Activated gamma-delta T cell (primary cell): ENCODE data around the gene PIP5K1B.

Experiments used
- DNase-seq: peaks from one replicate; lab custom pipeline; 2025; lab: John Stamatoyannopoulos, UW

The PIP5K1B gene

DNA sequence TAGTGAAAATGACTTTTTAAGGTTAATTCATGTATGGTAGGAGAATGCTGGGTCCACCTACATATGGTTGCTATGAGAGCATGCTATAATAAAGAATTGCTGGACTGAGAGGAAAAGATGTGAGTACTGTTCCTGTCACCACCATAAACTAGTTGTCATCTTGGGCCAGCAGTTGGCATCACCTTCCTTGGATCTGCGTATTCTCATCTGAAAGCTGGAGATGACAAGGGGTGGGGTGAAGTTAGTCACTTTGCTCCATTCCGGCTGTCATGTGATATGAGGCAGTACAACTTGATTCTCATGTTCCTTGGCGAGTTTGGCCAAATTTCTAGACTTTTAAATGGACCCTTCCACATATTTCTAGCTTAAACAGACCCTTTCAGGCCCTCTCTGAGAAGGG lies 33.3 kb downstream of the PIP5K1B start:
- no peak for DNase-seq

GRCh38 chr9:68739621-68740174 lies 34.7 kb downstream of the PIP5K1B start:
- DNase-seq: no peak

DNA sequence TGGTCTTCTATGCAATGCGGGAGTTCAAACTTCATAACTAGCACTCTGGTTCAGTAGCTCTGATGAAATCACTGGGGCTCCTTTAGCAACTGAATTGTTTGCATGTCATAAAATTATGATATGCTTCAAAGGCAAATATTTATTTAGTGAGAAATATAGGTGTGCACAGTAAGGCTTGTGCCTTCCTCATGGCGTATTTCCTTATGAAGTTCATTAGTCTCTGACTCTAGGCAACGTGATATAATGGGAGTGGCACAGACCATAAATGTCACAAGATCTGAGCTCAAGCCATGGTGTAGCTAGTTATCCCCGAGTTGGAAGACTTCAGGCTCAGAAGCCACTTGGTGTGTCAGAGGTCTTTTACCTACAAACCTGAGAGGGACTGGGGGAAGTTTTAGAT lies 35.5 kb downstream of the PIP5K1B start:
- no peak for DNase-seq

GRCh38 chr9:68741234-68741633 lies 36.2 kb downstream of the PIP5K1B start:
- DNase-seq: no peak

DNA sequence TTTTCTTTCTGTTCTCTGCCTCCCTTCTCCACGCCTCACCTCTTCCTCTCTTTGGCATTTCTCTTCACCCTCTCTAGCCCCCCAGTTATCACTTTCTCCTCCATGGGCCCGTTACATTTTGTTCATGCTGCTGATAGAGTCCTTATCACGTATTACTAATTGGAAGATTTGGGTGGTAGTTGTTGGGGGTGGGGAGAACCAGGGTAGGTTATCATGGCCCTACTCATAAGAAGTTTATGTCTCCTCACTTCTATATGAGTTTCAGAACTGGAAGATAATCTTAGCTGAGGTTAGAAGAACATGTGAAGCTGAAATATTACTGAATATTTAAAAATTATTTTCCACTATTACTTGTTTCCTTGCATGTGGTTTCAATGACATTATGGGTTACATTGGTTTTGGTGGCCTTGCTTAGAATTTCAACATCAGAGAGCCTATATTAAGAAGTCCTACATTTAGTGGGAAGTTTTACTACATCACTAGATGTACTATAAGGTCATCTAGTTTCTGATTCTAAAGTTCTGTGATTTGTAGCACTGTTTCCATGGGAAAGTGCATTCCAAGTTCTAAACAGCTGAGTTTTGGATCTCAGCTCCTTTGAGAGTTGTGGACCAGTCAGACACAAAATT lies 36.8 kb downstream of the PIP5K1B start:
- DNase-seq: no peak

- no peak for DNase-seq
Observed at GRCh38 chr9:68742333-68742730, 37.3 kb downstream of the PIP5K1B start.

DNA sequence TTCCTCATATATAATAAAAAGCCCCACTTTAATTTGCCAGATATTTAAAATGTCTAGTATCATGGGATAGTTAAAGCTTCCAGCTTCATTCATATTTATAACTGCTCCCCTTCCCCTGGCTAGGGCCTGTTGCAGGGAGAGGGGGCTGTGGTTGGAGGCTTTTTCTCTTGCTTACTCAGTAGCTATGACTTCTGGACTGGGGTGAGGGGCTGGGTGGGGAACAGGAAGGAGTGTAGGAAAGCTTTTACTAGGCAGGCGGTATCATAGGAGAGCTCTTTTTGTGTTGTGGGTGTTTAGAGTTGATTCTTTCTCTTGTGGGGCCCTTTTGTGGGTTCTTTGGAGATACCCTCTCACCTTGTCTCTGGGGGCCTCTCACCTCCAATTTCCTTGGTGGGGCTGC lies 39.4 kb downstream of the PIP5K1B start:
- no peak for DNase-seq

GRCh38 chr9:68746525-68746924 lies 41.5 kb downstream of the PIP5K1B start:
- no peak for DNase-seq

GRCh38 chr9:68747043-68747533 lies 42.0 kb downstream of the PIP5K1B start:
- no peak for DNase-seq

DNA sequence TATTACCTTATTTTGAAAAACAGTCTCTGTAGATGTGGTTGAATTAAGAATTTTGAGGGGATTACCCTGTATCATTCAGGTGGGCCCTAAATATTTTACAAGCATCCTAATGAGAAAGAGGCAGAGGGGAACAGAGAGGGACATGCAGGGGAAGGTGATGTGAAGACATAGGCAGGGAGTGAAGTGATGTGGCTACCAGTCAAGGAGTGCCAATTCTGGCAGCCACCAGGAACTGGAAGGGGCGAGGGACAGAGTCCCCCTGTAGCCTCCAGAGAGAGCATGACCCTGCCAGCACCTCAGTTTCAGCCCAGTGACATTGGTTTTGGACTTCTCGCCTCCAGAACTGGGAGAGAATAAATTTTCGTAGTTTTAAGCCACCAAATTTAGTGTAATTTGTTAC lies 44.1 kb downstream of the PIP5K1B start:
- DNase-seq: no peak

GRCh38 chr9:68749579-68750159 lies 44.6 kb downstream of the PIP5K1B start:
- no peak for DNase-seq

DNA sequence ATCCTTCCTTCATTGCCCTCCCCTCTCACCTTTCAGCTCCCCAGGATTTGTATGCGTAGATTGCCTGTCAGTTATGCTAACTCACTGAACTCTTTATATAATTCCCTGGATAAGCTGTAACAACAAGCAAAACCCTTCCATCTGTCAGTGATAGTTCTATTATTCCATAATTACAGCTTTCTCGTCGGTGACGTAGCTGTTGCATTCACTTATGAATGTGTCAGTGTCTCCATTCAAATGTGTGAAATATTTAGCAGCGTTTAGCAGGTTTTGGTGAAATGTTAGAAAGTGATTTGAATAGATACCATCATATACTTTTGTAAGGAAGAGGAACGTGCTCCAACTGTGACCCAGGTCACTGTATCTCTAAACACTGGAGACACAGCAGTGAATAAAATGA lies 45.2 kb downstream of the PIP5K1B start:
- DNase-seq: no peak

DNA sequence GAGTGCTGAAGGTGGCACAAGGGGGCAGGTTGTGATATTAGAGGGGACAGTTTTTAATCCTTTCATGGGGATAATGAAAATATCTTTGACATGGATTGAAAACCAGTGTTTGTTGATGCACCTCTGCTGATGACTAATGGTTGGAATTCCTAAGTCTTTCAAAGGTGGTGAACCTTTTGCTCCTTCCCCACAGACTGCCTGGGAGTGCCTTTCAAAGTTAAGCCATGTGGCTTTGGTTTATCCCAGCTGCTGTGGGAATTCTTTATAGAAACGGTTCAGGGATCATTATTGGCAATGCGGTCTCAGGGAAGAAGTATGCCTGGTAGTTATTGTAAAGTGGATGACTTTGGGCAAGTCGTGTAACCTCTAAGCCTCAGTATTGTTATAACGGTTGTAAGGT lies 45.7 kb downstream of the PIP5K1B start:
- DNase-seq: no peak

DNA sequence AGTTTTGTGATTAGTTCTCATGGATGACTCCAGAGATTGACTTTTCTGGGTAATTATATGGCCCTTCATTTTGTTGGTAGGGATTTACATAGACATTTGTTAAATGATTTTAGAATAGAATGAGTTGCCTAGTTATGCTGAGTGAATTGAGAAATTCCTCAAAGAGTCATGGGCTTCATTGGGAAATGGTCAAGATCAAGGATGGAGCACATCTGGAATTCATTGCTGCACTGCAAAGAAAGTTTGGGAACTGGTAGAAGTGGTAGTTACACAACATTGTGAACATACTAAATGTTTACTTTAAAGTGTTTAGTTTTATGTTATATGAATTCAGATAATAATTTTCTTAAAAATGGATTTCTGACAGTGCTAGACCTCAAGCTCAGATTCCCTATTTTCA lies 46.5 kb downstream of the PIP5K1B start:
- no peak for DNase-seq

GRCh38 chr9:68755051-68755450 lies 50.0 kb downstream of the PIP5K1B start:
- DNase-seq: no peak

GRCh38 chr9:68755752-68756151 lies 50.7 kb downstream of the PIP5K1B start:
- no peak for DNase-seq

GRCh38 chr9:68759981-68760673 lies 55.1 kb downstream of the PIP5K1B start:
- no peak for DNase-seq

DNA sequence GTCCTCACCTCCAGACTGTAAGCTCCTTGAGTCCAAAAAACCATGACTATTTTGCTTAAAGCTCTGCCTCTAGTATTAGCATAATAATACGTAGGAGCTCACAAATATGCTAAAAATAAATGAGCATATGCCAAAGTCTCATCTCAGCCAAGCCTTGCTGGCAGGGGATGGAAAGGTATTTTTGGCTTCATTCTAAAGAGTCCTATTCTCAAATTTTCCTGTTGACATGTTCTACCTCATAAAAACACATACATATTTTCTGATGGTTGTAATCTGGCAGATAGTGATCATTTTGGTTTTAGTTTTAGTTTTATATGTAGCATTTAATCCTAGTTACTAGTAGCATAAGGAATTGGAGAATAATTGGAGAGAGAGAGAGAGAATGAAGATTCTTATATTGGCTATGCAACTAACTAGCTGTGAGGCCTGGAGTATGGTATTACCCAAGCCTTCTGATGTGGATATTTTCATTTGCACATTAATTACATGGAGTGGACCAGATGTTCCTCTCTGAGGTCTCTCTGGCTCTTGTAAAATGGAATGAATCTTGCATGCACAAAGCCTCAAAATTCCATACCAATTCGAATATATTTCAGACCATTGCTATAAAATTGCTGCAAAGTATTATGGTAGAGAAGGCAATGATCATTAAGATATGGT lies 55.8 kb downstream of the PIP5K1B start:
- DNase-seq: no peak

- no peak for DNase-seq
Observed at GRCh38 chr9:68762570-68762969, 57.5 kb downstream of the PIP5K1B start.

DNA sequence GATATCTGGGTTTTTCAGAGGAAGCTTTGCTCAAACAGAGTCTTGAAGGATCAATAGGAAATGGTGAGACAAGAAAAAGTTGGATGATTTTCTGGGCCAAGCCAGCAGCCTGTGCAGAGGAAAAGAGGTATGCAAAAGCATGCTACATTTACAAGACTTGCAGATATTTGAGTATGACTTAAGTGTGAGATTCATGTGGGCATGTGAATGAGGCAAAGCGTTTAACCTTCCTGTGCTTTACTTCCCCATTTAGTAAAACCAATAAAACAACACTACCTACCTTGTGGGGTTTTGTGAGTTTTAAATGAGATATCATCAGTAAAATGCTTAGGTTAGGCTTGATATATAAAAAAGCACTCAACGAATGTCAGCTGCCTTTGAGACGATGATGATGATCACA lies 58.1 kb downstream of the PIP5K1B start:
- no peak for DNase-seq

DNA sequence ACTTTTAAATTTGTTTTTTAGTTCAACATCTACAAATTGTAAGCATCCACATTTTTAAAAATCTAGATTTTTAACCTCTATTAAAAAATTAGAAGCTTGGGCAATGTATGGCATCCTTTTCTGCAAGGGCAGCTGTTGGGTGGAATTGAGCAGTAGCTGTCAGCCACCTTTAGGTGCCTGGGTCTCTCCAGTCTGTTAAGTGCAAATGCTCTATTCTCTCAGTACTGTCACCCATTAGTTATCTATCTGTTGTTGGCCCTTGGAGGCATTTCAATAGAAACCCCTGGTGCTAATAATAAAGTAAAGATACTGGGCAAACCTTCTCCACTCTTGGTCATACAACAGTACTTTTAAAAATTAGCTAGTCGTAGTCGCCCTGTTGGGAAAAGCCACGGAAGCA lies 63.6 kb downstream of the PIP5K1B start:
- DNase-seq: no peak

- DNase-seq: no peak
Observed at GRCh38 chr9:68769852-68770251, 64.8 kb downstream of the PIP5K1B start.

- DNase-seq: no peak
Observed at GRCh38 chr9:68771376-68771775, 66.3 kb downstream of the PIP5K1B start.
